Measurements from ENCODE around the gene SCAMP5. TPM values are rescaled to one million over a fixed set of nuclear protein-coding genes. Genes with fewer than 3 reads are reported as not detected.
A peak's percentile ranks its signal among the peaks of the same experiment; 100 is the strongest.

SCAMP5 gene
- total and polyA plus RNA-seq, 2 of the 13 experiments (the other 11 are each of a cell fraction or from before 2014, with no cell fraction given): 34.3 to 49.0 TPM

DNA sequence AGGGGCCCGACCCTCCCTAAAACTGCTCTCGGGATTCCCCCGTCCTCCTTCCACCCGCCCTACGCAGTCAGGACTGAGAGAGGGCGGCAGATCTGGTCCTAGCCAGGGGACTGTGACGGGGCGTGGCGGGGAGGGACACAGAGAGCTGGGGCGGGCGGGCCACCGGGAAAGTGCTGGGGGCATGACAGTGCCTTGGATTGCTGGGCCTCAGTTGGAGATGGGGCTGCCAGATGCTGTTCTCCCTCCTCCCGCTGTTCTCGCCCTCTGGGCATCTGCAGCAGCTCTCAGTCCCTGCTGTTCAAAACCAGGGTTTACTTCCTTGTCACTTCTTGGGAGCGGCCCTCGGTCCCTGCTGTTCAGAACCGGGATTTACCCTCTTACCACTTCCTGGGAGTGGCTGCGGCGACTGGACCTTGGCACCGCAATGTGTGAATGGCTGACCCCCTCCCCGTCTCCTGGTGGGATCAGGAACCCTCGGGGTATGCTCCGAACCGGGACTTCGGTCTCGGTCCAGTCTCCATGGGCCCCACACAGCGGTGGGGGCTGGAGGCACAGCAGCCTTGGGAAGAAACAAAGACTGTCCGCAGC, 36.9 kb upstream of the SCAMP5 start (continued):
- no peak for TF ChIP-seq KLF15 (CRISPR knock-in tag; IDR thresholded peaks at IDR 0.05; ENCODE audit: borderline replicate concordance)
- TF ChIP-seq ZNF501 (CRISPR knock-in tag; IDR thresholded peaks at IDR 0.05): peak; percentile 68; the same call in 1 of the 2 replicates
- 0 out of 2 replicates have a peak, but pooled peaks have one; percentile 55 for TF ChIP-seq ZSCAN25 (CRISPR knock-in tag; IDR thresholded peaks at IDR 0.05)
- TF ChIP-seq ELF1 (CRISPR knock-in tag; IDR thresholded peaks at IDR 0.05): peak; percentile 38; the same call in 1 of the 2 replicates
- no peak for TF ChIP-seq ZNF557 (CRISPR knock-in tag; IDR thresholded peaks at IDR 0.05)
- no peak for TF ChIP-seq ZNF619 (CRISPR knock-in tag; IDR thresholded peaks at IDR 0.05)
- no peak for TF ChIP-seq TARDBP (CRISPR knock-in tag; IDR thresholded peaks at IDR 0.05)
- 0 out of 2 replicates have a peak, but pooled peaks have one; percentile 18 for TF ChIP-seq MYC (CRISPR knock-in tag; IDR thresholded peaks at IDR 0.05; ENCODE audit: borderline replicate concordance)
- no peak for TF ChIP-seq NR2C2 (CRISPR knock-in tag; IDR thresholded peaks at IDR 0.05; ENCODE audit: borderline replicate concordance)
- no peak for TF ChIP-seq NFIC (IDR thresholded peaks at IDR 0.05; ENCODE audit: low read length)
- no peak for TF ChIP-seq ZNF652 (CRISPR knock-in tag; IDR thresholded peaks at IDR 0.05; ENCODE audit: borderline replicate concordance, low read depth)
- TF ChIP-seq, protein P1, sequence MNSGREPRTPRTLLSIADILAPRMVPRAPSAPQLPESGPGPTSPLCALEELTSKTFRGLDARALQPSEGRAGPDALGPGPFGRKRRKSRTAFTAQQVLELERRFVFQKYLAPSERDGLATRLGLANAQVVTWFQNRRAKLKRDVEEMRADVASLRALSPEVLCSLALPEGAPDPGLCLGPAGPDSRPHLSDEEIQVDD (CRISPR knock-in tag; IDR thresholded peaks at IDR 0.05; ENCODE audit: borderline replicate concordance): no peak
- TF ChIP-seq, protein P2, sequence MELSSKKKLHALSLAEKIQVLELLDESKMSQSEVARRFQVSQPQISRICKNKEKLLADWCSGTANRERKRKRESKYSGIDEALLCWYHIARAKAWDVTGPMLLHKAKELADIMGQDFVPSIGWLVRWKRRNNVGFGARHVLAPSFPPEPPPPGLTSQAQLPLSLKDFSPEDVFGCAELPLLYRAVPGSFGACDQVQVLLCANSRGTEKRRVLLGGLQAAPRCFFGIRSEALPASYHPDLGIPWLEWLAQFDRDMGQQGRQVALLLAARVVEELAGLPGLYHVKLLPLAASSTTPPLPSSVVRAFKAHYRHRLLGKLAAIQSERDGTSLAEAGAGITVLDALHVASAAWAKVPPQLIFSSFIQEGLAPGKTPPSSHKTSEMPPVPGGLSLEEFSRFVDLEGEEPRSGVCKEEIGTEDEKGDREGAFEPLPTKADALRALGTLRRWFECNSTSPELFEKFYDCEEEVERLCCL (CRISPR knock-in tag; IDR thresholded peaks at IDR 0.05; ENCODE audit: borderline replicate concordance): no peak
- TF ChIP-seq, protein P3, sequence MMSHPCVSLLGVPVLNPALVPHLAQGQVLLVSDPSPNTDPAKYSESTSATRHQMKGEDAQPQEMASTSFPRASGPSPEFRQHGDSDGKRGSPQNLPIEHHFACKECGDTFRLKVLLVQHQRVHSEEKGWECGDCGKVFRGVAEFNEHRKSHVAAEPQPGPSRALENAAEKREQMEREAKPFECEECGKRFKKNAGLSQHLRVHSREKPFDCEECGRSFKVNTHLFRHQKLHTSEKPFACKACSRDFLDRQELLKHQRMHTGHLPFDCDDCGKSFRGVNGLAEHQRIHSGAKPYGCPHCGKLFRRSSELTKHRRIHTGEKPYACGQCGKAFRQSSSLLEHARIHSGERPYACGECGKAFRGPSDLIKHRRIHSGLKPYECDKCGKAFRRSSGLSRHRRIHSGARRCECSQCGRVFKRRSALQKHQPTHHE (CRISPR knock-in tag; IDR thresholded peaks at IDR 0.05; ENCODE audit: borderline replicate concordance): no peak
- TF ChIP-seq RXRA (CRISPR knock-in tag; IDR thresholded peaks at IDR 0.05): no peak
- TF ChIP-seq, protein P4, sequence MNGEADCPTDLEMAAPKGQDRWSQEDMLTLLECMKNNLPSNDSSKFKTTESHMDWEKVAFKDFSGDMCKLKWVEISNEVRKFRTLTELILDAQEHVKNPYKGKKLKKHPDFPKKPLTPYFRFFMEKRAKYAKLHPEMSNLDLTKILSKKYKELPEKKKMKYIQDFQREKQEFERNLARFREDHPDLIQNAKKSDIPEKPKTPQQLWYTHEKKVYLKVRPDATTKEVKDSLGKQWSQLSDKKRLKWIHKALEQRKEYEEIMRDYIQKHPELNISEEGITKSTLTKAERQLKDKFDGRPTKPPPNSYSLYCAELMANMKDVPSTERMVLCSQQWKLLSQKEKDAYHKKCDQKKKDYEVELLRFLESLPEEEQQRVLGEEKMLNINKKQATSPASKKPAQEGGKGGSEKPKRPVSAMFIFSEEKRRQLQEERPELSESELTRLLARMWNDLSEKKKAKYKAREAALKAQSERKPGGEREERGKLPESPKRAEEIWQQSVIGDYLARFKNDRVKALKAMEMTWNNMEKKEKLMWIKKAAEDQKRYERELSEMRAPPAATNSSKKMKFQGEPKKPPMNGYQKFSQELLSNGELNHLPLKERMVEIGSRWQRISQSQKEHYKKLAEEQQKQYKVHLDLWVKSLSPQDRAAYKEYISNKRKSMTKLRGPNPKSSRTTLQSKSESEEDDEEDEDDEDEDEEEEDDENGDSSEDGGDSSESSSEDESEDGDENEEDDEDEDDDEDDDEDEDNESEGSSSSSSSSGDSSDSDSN (CRISPR knock-in tag; IDR thresholded peaks at IDR 0.05): no peak
- TF ChIP-seq, protein P5, sequence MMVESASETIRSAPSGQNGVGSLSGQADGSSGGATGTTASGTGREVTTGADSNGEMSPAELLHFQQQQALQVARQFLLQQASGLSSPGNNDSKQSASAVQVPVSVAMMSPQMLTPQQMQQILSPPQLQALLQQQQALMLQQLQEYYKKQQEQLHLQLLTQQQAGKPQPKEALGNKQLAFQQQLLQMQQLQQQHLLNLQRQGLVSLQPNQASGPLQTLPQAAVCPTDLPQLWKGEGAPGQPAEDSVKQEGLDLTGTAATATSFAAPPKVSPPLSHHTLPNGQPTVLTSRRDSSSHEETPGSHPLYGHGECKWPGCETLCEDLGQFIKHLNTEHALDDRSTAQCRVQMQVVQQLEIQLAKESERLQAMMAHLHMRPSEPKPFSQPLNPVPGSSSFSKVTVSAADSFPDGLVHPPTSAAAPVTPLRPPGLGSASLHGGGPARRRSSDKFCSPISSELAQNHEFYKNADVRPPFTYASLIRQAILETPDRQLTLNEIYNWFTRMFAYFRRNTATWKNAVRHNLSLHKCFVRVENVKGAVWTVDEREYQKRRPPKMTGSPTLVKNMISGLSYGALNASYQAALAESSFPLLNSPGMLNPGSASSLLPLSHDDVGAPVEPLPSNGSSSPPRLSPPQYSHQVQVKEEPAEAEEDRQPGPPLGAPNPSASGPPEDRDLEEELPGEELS (CRISPR knock-in tag; IDR thresholded peaks at IDR 0.05): 0 out of 2 replicates have a peak, but pooled peaks have one; percentile 18
- TF ChIP-seq, protein P6, sequence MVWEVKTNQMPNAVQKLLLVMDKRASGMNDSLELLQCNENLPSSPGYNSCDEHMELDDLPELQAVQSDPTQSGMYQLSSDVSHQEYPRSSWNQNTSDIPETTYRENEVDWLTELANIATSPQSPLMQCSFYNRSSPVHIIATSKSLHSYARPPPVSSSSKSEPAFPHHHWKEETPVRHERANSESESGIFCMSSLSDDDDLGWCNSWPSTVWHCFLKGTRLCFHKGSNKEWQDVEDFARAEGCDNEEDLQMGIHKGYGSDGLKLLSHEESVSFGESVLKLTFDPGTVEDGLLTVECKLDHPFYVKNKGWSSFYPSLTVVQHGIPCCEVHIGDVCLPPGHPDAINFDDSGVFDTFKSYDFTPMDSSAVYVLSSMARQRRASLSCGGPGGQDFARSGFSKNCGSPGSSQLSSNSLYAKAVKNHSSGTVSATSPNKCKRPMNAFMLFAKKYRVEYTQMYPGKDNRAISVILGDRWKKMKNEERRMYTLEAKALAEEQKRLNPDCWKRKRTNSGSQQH (CRISPR knock-in tag; IDR thresholded peaks at IDR 0.05; ENCODE audit: low read depth): 0 out of 2 replicates have a peak, but pooled peaks have one; percentile 12
- TF ChIP-seq SKI (IDR thresholded peaks at IDR 0.05; ENCODE audit: partially characterized antibody): no peak

Data from HepG2 (cell line).